Measurements from ENCODE around the gene STAT1. TPM values are rescaled to one million over a fixed set of nuclear protein-coding genes. Genes with fewer than 3 reads are reported as not detected.

The STAT1 gene
- total and polyA plus RNA-seq, 10 of the 15 experiments (the other 5 are each of a cell fraction or from before 2014, with no cell fraction given) = 81.8 to 398 (median 307) TPM

DNA sequence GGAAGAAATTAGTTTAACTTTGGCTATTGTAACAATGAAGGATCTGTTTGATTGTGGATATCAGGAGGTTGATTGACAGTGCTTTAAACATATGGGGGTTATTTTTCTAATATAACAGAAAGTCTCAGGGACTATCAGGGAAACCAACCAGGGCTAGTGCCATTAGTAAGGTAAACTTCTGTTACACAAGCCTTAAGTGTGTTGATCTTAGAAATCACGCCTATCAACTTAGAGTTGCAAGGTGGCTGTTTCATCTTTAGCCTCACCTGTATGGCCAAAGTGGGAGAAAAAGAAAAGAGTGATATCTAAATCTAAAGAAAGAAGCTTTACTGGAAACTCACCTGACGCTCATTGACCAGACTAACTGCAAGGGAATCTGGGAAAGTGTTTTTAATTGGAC is 71.3 kb downstream of the STAT1 start:
- ChIA-PET SMC1A (ENCODE audit: uncharacterized antibody, unreplicated experiment) (interaction anchor here (0.8 to 1.1 kb wide), 2 partner anchors 31 to 92 kb away, joined by 3 read pairs; no protein-coding TSS in a partner anchor), CTCF (interaction anchor here (0.6 to 3.1 kb wide), 4 partner anchors 25 to 778 kb away, joined by 3 to 11 read pairs (median 3); no protein-coding TSS in a partner anchor), RAD21 (ENCODE audit: unreplicated experiment) (no interaction called here), POLR2A (no interaction called here)
- ATAC-seq (no peak), DNase-seq (ENCODE audit: low read depth, low spot score) (no peak), FAIRE-seq (no peak)
- BruUV-seq (replicated peaks) = TSS peak; percentile 37
- Histone ChIP-seq H3K36me3 (ENCODE audit: control insufficient read depth in 2 of 2, insufficient read depth in 2 of 2, low read length in 1 of 2) (no peaks in the 10 kb centered on the region), H3K4me1 (ENCODE audit: control insufficient read depth, insufficient read depth, low read length) (peaks cover 1% of the 10 kb centered on the region; the same call in 1 of the 2 replicates), H3K79me2 (ENCODE audit: control insufficient read depth, insufficient read depth, low read length) (no peaks in the 10 kb centered on the region), H3K27ac (ENCODE audit: control insufficient read depth, insufficient read depth) (no peak overlapping the region), H3K4me3 (no peak overlapping the region), H4K20me1 (ENCODE audit: control insufficient read depth, insufficient read depth) (no peaks in the 10 kb centered on the region), H2AFZ (ENCODE audit: control insufficient read depth, low read depth, low read length) (no peak overlapping the region), H3K9me3 (replicated peaks; ENCODE audit: control insufficient read depth, insufficient read depth, low read length) (no peaks in the 10 kb centered on the region), H3K4me2 (ENCODE audit: control insufficient read depth, insufficient read depth) (no peak overlapping the region), H3K27me3 (replicated peaks in 1 of 2; ENCODE audit: control insufficient read depth in 2 of 2, insufficient read depth in 2 of 2, low read length in 1 of 2) (no peaks in the 10 kb centered on the region), H3K9ac (ENCODE audit: control insufficient read depth, insufficient read depth, low read length) (no peak overlapping the region)
- TF ChIP-seq MEF2A (IDR thresholded peaks at IDR 0.05; ENCODE audit: insufficient read depth, low read depth, low read length) = no peak
- no peak for TF ChIP-seq NFXL1 (IDR thresholded peaks at IDR 0.05; ENCODE audit: borderline replicate concordance)
- TF ChIP-seq SREBF1 (IDR thresholded peaks at IDR 0.05; ENCODE audit: low read length) = no peak
- no peak for TF ChIP-seq NFYB (IDR thresholded peaks at IDR 0.05; ENCODE audit: insufficient read depth, low read depth, low read length)
- TF ChIP-seq FOXK2 (IDR thresholded peaks at IDR 0.05) = no peak
- TF ChIP-seq MYC (IDR thresholded peaks at IDR 0.05; ENCODE audit: insufficient read depth, insufficient read length, insufficient replicate concordance, low read length, severe bottlenecking) = no peak
- no peak for TF ChIP-seq LARP7 (IDR thresholded peaks at IDR 0.05)
- WGBS (ENCODE audit: insufficient coverage, insufficient replicate concordance, low lambda C conversion rate, missing lambda C conversion rate) = 95% methylated on average over 2 of the region's 2 CpGs
- in situ Hi-C loops (cut with MboI) = no loop called here
- intact Hi-C loops (cut with micrococcal nuclease; ENCODE audit: unreplicated experiment) = no loop called here

GRCh38 chr2:190941571-190941970 is 72.4 kb downstream of the STAT1 start:
- BruUV-seq (replicated peaks) = no TSS peak
- CTCF ChIA-PET = interaction anchor here (1.4 to 3.1 kb wide), 2 partner anchors 18 to 91 kb away, joined by 3 to 11 read pairs; no protein-coding TSS in a partner anchor
- Histone ChIP-seq H3K27ac (ENCODE audit: control insufficient read depth, insufficient read depth) (no peak overlapping the region), H3K79me2 (ENCODE audit: control insufficient read depth, insufficient read depth, low read length) (no peaks in the 10 kb centered on the region), H3K4me2 (ENCODE audit: control insufficient read depth, insufficient read depth) (no peak overlapping the region), H2AFZ (ENCODE audit: control insufficient read depth, low read depth, low read length) (no peak overlapping the region), H3K27me3 (replicated peaks in 1 of 2; ENCODE audit: control insufficient read depth in 2 of 2, insufficient read depth in 2 of 2, low read length in 1 of 2) (no peaks in the 10 kb centered on the region), H3K4me1 (ENCODE audit: control insufficient read depth, insufficient read depth, low read length) (no peaks in the 10 kb centered on the region), H4K20me1 (ENCODE audit: control insufficient read depth, insufficient read depth) (no peaks in the 10 kb centered on the region), H3K9ac (ENCODE audit: control insufficient read depth, insufficient read depth, low read length) (no peak overlapping the region), H3K4me3 (no peak overlapping the region), H3K36me3 (ENCODE audit: control insufficient read depth in 2 of 2, insufficient read depth in 2 of 2, low read length in 1 of 2) (no peaks in the 10 kb centered on the region), H3K9me3 (replicated peaks; ENCODE audit: control insufficient read depth, insufficient read depth, low read length) (no peaks in the 10 kb centered on the region)
- RAD21 ChIA-PET (ENCODE audit: unreplicated experiment) = no interaction called here
- in situ Hi-C loops (cut with MboI) (no loop called here), intact Hi-C loops (cut with micrococcal nuclease; ENCODE audit: unreplicated experiment) (no loop called here)
- POLR2A ChIA-PET = no interaction called here
- WGBS (ENCODE audit: insufficient coverage, insufficient replicate concordance, low lambda C conversion rate, missing lambda C conversion rate) = 100% methylated on average over 2 of the region's 2 CpGs
- FAIRE-seq (no peak), DNase-seq (ENCODE audit: low read depth, low spot score) (no peak), ATAC-seq (no peak; the same call in none of the 3 replicates)
- SMC1A ChIA-PET (ENCODE audit: uncharacterized antibody, unreplicated experiment) = interaction anchor here (1.1 to 1.2 kb wide), 2 partner anchors 53 to 91 kb away, joined by 3 to 4 read pairs; no protein-coding TSS in a partner anchor
- TF ChIP-seq CBFB (IDR thresholded peaks at IDR 0.05; ENCODE audit: low read depth) = 0 out of 2 replicates have a peak, but pooled peaks have one; percentile 23
- no peak for TF ChIP-seq CHD1 (IDR thresholded peaks at IDR 0.05; ENCODE audit: low read depth, low read length)

Data from GM12878 (cell line).